ENCODE measurements around the gene ZNF526. TPM values are rescaled to one million over a fixed set of nuclear protein-coding genes. Genes with fewer than 3 reads are reported as not detected.
"Not testable (repeated sequence)": the region's sequence is repeated elsewhere in the genome, so short reads cannot be mapped to it uniquely, and the experiment has no call there.

ZNF526 gene
- total RNA-seq, 1 donor from 2014 or later, result 6.1 TPM

DNA sequence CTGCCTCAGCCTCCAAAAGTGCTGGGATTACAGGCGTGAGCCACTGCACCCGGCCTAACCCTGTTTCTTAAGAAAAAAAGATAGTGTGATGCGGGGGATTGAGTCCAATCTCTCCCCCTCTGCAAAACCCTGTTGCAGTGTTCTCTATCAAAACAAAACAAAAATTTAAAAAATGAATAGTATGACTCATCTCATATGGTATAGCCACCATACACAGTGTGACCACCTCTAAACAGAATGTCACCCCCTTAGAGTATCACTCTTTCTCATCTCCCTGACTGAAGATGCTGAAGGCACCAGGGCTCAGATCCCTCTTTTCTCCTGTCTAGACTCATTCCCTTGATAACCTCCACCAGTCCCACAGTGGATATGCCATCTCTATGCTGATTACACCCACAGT lies 41.7 kb downstream of the ZNF526 start:
- peaks cover 1% of the 10 kb centered on the region for H3K4me1 ChIP-seq
- TF ChIP-seq POLR2A (IDR thresholded peaks at IDR 0.05), result no peak
- TF ChIP-seq, protein P1, sequence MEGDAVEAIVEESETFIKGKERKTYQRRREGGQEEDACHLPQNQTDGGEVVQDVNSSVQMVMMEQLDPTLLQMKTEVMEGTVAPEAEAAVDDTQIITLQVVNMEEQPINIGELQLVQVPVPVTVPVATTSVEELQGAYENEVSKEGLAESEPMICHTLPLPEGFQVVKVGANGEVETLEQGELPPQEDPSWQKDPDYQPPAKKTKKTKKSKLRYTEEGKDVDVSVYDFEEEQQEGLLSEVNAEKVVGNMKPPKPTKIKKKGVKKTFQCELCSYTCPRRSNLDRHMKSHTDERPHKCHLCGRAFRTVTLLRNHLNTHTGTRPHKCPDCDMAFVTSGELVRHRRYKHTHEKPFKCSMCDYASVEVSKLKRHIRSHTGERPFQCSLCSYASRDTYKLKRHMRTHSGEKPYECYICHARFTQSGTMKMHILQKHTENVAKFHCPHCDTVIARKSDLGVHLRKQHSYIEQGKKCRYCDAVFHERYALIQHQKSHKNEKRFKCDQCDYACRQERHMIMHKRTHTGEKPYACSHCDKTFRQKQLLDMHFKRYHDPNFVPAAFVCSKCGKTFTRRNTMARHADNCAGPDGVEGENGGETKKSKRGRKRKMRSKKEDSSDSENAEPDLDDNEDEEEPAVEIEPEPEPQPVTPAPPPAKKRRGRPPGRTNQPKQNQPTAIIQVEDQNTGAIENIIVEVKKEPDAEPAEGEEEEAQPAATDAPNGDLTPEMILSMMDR (IDR thresholded peaks at IDR 0.05), result no peak
- TF ChIP-seq POLR2AphosphoS5 (IDR thresholded peaks at IDR 0.05; ENCODE audit: insufficient read depth in 1 of 2, low read depth in 1 of 2), result no peak
- DNase-seq (ENCODE audit: extremely low spot score in 2 of 2), result no peak
- H3K9me3 ChIP-seq, result no peaks in the 10 kb centered on the region
- intact Hi-C loops (cut with DNase I), result no loop called here
- no peak overlapping the region for H3K4me3 ChIP-seq
- H3K27ac ChIP-seq, result no peak overlapping the region
- no peaks in the 10 kb centered on the region for H3K36me3 ChIP-seq
- H3K27me3 ChIP-seq, result no peaks in the 10 kb centered on the region

DNA sequence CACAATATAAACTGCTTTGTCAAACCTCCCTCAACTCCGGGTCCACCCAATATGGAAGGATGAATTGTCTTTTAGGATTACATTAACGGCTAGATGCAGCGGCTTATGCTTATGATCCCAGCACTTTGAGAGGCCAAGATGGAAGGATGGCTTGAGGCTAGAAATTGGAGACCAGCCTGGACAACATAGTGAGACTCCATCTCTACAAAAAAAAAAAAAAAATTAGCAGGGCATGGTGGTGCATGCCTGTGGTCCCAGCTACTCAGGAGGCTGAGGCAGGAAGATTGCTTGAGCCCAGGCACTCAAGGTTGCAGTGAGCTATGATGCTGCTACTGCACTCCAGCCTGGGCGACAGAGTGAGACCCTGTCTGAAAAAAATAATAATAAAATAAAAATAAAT lies 46.0 kb downstream of the ZNF526 start:
- H3K4me3 ChIP-seq; H3K27me3 ChIP-seq; H3K36me3 ChIP-seq; H3K9me3 ChIP-seq; intact Hi-C loops (cut with DNase I); H3K27ac ChIP-seq; DNase-seq (ENCODE audit: extremely low spot score in 2 of 2): not testable (repeated sequence)
- H3K4me1 ChIP-seq, result peaks cover 26% of the 10 kb centered on the region

DNA sequence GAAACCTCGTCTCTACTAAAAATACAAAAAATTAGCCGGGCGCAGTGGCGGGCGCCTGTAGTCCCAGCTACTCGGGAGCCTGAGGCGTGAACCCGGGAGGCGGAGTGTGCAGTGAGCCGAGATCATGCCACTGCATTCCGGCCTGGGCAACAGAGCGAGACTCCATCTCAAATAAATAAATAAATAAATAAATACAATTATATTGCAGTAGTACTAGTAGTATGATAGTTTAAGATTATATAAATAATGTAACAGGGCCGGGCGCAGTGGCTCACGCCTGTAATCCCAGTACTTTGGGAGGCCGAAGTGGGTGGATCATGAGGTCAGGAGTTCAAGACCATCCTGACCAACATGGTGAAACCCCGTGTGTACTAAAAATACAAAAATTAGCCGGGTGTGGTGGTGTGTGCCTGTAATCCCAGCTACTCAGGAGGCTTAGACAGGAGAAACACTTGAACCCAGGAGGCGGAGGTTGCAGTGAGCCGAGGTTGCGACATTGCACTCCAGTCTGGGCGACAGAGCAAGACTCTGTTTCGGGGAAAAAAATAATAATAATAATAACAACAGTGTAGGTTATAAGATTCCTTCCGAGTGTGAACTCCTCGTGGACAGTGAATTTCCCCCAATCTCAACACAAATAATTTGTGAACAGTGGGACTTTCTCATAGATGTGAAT lies 47.0 kb downstream of the ZNF526 start:
- DNase-seq (ENCODE audit: extremely low spot score in 2 of 2); H3K27me3 ChIP-seq; H3K4me3 ChIP-seq; H3K36me3 ChIP-seq; H3K9me3 ChIP-seq; intact Hi-C loops (cut with DNase I): not testable (repeated sequence)
- Histone ChIP-seq H3K27ac (peak overlapping the region; percentile 98), H3K4me1 (peaks cover 35% of the 10 kb centered on the region)

DNA sequence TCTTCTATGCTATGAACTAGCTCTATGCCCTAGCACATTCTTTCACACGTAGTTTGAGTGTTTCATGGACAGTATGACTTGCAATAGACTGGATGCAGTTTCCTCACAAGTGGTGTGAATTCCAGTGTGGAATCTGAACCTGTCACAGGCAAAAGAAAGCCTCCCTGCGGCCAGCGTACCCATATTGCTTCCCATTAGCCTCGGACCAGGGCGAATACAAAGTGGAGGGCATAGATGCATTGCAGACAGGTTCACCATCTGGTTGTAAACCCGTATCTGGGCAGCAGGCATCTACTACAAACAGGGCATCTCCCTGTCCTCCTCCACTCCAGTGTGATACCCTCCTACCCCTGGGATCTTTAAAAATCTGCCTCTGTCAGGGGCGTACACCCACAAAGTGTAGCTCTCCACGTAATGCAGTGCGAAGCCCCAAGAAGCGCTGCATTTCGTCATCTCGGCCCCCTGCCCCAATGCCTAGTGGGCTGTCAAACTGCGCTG lies 47.6 kb downstream of the ZNF526 start:
- Histone ChIP-seq H3K9me3 (no peaks in the 10 kb centered on the region), H3K36me3 (peaks cover 0 to under 1% of the 10 kb centered on the region in 2 donors), H3K4me3 (peak overlapping the region; percentile 72 to 76), H3K4me1 (peaks cover 38% of the 10 kb centered on the region), H3K27me3 (no peaks in the 10 kb centered on the region), H3K27ac (peak overlapping the region; percentile 98)
- TF ChIP-seq, protein P1 (IDR thresholded peaks at IDR 0.05), result peak in 1 of 3 experiments; percentile 12
- TF ChIP-seq POLR2A (IDR thresholded peaks at IDR 0.05), result no peak
- intact Hi-C loops (cut with DNase I), result no loop called here
- no peak for DNase-seq (ENCODE audit: extremely low spot score in 2 of 2)

DNA sequence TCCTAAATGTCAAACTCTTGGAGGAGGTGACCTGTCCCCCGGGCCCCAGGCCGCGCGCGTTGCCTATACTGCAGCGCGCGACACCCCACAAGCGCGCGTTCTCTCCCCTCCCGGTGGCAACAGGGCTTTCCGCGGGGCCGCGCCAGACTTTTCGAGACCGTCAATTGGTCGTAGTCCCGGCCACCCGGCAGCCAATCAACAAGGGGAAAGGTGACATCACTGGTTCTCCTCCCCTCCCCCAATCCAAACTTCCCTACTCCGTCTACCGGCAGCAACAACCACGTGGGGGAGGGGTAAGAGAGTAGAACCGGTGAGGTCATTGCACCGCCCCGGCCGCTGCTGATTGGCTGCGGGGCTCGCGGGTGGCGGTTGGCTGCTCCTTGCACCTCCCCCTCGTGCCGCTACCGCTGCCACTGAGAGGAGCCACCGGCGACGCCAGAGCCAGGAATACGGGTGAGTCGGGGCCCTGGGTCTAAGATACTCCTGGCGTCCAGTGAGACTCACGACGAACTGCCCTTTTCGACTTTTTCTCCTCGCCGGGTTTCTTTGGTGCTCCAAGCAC lies 48.1 kb downstream of the ZNF526 start:
- peak overlapping the region; percentile 72 to 76 for H3K4me3 ChIP-seq
- peak; percentile 100 for DNase-seq (ENCODE audit: extremely low spot score in 2 of 2)
- TF ChIP-seq POLR2A (IDR thresholded peaks at IDR 0.05) (peak in 1 of 2 donors; percentile 90), POLR2AphosphoS5 (IDR thresholded peaks at IDR 0.05; ENCODE audit: insufficient read depth in 1 of 2, low read depth in 1 of 2) (peak; percentile 96 to 98)
- TF ChIP-seq, protein P1 (IDR thresholded peaks at IDR 0.05), result no peak
- H3K36me3 ChIP-seq, result peaks cover 0 to 6% of the 10 kb centered on the region in 2 donors
- H3K27me3 ChIP-seq, result no peaks in the 10 kb centered on the region
- H3K9me3 ChIP-seq, result no peaks in the 10 kb centered on the region
- H3K27ac ChIP-seq, result peak overlapping the region; percentile 98
- intact Hi-C loops (cut with DNase I), result no loop called here
- peaks cover 38% of the 10 kb centered on the region for H3K4me1 ChIP-seq

All from vagina (tissue), 2 donors.